HUES48 (cell line): Measurements from ENCODE around the gene TMEM236.

Experiments
- H3K27ac ChIP-seq: one replicate; pipeline ENCODE4 v1.7.0; 2013; ENCODE audit warnings: low read depth, low read length, inconsistent platforms
- H3K27me3 ChIP-seq: 2 replicates; pipeline ENCODE4 v1.6.1; 2013; ENCODE audit warnings: mild to moderate bottlenecking, low read length; ENCODE audit not compliant: control insufficient read depth, insufficient read depth
- H3K36me3 ChIP-seq: 2 replicates; pipeline ENCODE4 v1.6.1; 2013; ENCODE audit warnings: low read length; ENCODE audit not compliant: control insufficient read depth, insufficient read depth
- H3K4me1 ChIP-seq: 2 replicates; pipeline ENCODE4 v1.6.1; 2013; ENCODE audit warnings: mild to moderate bottlenecking, low read length; ENCODE audit not compliant: control insufficient read depth, insufficient read depth
- H3K4me3 ChIP-seq: 2 replicates; pipeline ENCODE4 v1.5.1; 2013; ENCODE audit warnings: mild to moderate bottlenecking, low read depth, low read length
- H3K9ac ChIP-seq: 2 replicates; pipeline ENCODE4 v1.6.1; 2013; ENCODE audit warnings: mild to moderate bottlenecking, low read depth, low read length, moderate library complexity
- H3K9me3 ChIP-seq: 2 replicates; pipeline ENCODE4 v1.6.1; 2013; ENCODE audit warnings: low read length; ENCODE audit not compliant: control insufficient read depth, insufficient read depth

Gene TMEM236

DNA sequence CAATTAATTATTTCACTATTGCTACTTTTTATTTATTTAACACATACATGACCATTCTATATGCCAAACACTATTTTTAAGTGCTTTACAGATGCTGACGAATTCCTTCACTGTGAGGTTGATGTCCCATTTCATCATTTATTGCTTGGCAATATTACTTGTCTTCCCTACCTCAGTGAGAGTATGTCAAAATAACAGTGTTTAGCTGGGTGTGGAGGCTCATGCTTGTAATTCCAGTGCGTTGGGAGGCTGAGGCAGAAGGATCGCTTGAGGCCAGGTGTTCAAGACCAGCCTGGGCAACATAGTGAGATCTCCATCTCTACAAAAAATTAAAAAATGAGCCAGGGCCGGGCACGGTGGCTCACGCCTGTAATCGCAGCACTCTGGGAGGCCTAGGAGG is 37.4 kb downstream of the TMEM236 start:
- Histone ChIP-seq H3K4me1 (peaks cover 7% of the 10 kb centered on the region), H3K9me3 (no peaks in the 10 kb centered on the region), H3K9ac (no peak overlapping the region), H3K27ac (no peak overlapping the region), H3K27me3 (no peaks in the 10 kb centered on the region), H3K4me3 (no peak overlapping the region), H3K36me3 (no peaks in the 10 kb centered on the region)

DNA sequence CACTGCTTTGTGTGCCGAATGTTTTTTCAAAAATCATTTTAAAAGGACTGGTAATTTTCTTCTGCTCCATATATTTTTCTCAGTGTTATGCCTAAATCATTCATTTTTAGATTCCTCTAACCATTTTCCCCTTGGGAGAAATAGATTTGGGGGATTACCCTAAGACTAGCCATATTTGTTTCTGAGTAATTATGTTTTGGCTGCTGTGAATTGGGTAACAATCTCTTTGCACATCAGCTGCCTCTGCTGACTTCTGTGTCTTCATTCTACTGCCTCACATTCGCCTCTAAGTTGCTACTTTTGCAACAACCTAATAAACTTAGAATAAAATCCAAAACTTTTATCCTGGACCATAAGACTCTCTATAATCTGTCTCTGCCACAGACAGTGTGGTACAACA is 38.6 kb downstream of the TMEM236 start:
- Histone ChIP-seq H3K9ac (no peak overlapping the region), H3K36me3 (no peaks in the 10 kb centered on the region), H3K27me3 (no peaks in the 10 kb centered on the region), H3K9me3 (no peaks in the 10 kb centered on the region), H3K27ac (no peak overlapping the region), H3K4me1 (peaks cover 7% of the 10 kb centered on the region), H3K4me3 (no peak overlapping the region)

DNA sequence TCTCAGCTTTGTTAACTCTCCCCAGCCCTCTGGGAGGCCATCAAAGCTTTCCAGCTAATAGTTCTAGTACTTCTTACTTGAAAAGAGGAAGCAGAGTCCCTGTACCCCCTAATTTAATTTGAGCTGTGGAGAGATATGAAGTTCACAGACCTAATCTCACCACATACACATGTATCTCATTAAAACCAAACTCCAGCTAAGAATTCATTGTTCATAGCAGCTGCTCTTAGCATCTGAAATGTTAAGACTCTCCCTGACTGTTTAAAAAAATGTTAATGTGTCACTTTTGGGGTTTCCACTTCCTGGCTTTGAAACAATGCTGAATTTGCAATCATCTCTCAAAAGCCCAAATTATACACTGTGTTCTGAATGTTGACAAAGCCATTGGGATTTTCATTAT is 41.0 kb downstream of the TMEM236 start:
- Histone ChIP-seq H3K27ac (no peak overlapping the region), H3K27me3 (no peaks in the 10 kb centered on the region), H3K36me3 (no peaks in the 10 kb centered on the region), H3K4me3 (no peak overlapping the region), H3K4me1 (no peaks in the 10 kb centered on the region), H3K9ac (no peak overlapping the region), H3K9me3 (peaks cover 4% of the 10 kb centered on the region)

DNA sequence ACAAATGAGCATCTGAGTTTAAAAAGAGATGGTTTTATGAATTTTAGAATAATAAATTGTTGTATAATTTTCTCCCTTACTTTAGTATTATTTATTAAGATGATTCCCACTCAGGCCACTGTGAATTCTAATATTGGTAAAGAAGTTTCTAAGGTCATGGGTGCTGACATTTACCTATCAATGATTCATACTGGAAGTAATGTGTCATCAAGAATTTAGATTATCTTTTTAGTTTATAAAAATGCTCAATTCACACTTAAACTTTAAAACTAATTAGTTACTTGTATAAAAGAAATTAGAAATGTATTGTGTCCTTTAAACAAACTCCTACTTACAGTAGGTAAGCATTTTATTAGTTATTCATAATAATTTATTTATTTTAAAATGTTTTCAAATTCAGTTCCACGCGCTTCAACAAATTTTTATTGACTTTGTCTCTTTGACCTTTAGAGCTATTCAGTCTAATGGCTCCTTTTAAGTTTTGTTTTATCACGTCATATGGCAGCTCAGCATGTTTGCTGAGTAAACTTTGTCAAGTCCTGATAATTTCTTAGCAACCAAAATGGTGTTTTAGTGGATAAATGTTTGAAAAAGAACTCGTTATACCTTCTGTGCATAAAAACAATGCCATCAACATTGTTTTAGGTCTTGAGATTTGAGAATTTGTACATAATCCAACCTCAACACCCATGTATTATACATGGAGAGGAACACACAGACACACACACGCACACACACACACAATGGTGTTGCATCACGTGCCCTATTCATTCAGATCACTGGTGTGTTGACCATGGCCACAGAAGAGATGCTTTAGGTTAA is 42.0 kb downstream of the TMEM236 start:
- H3K4me3 ChIP-seq: no peak overlapping the region
- H3K27me3 ChIP-seq: no peaks in the 10 kb centered on the region
- H3K9ac ChIP-seq: no peak overlapping the region

DNA sequence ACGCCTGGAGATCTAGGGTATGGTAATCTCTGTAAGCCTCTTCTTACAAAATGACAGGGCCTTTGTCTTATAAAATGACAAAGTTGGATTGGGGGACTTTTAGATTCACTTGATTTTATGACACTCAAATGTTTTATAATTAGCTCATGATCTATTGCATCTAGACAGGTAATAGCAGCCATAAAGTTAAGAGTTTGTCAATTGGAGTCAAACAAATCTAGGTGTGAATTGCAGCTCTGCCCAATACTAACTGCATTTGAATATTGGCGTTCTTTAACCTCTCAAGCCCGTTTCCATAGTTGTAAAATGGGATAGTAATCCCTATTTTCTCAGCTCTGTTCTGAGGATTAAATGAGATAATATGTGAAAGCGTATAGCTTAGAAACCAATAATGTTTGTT is 43.1 kb downstream of the TMEM236 start:
- Histone ChIP-seq H3K9ac (no peak overlapping the region), H3K36me3 (no peaks in the 10 kb centered on the region), H3K4me3 (no peak overlapping the region), H3K27ac (no peak overlapping the region), H3K27me3 (no peaks in the 10 kb centered on the region), H3K4me1 (no peaks in the 10 kb centered on the region), H3K9me3 (peaks cover 4% of the 10 kb centered on the region)

More for the DNA sequence above, 42.0 kb downstream of the TMEM236 start:
- peaks cover 4% of the 10 kb centered on the region for H3K9me3 ChIP-seq
- H3K4me1 ChIP-seq: no peaks in the 10 kb centered on the region
- peak overlapping the region; percentile 64 for H3K27ac ChIP-seq
- no peaks in the 10 kb centered on the region for H3K36me3 ChIP-seq

DNA sequence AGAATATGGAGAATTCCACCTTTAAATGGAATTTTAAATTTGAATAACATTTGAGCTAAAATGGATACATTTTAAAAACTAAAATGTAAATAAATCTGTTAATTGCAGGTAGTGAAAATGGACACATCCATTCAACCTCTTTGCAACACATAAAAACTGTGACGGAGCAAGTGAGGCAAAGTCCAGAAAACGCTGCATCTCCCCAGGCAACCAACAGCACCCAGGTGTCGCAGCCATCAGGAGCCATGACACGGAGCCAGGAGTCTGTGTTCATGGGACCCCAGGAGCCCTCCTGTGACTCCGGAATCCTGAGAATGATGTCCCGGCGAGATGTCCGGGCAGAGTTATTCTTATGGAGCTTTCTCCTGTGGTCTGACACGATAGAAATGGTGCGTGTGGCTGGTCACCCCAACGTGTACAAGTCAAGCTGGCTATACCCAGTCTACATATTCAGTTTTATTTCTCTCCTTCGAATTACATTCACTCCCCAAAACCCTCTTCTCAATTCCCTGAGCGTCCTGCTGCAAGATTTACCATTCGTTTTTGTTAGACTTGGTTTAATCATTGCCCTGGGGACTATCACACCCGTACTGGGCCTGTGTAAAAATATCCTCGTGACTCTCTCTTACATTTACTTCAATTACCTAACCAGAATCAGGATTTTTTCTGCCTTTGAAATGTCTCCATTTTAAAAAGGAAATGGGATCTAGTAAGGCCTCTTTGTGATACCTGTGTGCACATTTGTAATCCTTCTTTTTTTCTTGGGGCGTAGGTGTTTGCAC is 44.0 kb downstream of the TMEM236 start:
- H3K4me3 ChIP-seq: no peak overlapping the region
- H3K9me3 ChIP-seq: peaks cover 4% of the 10 kb centered on the region
- H3K27me3 ChIP-seq: no peaks in the 10 kb centered on the region
- H3K9ac ChIP-seq: no peak overlapping the region
- H3K4me1 ChIP-seq: no peaks in the 10 kb centered on the region
- no peaks in the 10 kb centered on the region for H3K36me3 ChIP-seq
- no peak overlapping the region for H3K27ac ChIP-seq

DNA sequence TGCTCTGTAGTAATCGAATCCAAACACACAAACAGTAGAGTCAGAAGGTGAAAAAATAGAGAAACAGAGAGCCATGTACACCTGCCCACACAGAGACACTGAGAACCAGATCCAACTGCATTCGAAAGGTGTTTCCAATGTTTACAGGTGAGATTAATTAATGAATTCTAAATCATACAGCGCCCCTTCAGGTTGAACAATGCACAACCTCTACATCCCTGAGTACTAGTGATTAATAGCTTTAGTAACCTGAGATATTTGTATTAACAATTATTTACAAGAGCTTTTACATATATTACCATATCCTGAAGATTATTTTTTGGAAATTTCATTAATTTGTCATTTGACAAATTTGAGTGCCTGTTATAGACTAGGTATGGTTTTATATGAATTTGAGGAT is 49.5 kb downstream of the TMEM236 start:
- Histone ChIP-seq H3K36me3 (no peaks in the 10 kb centered on the region), H3K4me1 (peaks cover 7% of the 10 kb centered on the region), H3K9ac (no peak overlapping the region), H3K27ac (no peak overlapping the region), H3K9me3 (peaks cover 4% of the 10 kb centered on the region), H3K27me3 (no peaks in the 10 kb centered on the region), H3K4me3 (no peak overlapping the region)

DNA sequence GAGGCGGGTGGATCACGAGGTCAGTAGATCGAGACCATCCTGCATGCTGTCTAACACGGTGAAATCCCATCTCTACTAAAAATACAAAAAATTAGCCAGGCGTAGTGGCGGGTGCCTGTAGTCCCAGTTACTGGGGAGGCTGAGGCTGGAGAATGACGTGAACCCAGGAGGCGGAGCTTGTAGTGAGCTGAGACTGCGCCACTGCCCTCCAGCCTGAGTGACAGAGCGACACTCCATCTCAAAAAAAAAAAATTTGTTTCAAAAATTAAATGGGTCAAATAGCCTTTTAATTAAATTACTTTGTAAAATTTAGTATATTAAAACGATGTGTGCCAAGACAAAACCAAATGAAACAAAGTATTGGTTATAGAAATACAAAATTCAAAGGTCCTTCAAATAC is 50.3 kb downstream of the TMEM236 start:
- H3K9me3 ChIP-seq: no peaks in the 10 kb centered on the region; the same call in 1 of the 2 replicates
- H3K9ac ChIP-seq: no peak overlapping the region
- no peaks in the 10 kb centered on the region for H3K27me3 ChIP-seq
- H3K36me3 ChIP-seq: no peaks in the 10 kb centered on the region
- H3K27ac ChIP-seq: no peak overlapping the region
- H3K4me3 ChIP-seq: no peak overlapping the region
- H3K4me1 ChIP-seq: peaks cover 7% of the 10 kb centered on the region

DNA sequence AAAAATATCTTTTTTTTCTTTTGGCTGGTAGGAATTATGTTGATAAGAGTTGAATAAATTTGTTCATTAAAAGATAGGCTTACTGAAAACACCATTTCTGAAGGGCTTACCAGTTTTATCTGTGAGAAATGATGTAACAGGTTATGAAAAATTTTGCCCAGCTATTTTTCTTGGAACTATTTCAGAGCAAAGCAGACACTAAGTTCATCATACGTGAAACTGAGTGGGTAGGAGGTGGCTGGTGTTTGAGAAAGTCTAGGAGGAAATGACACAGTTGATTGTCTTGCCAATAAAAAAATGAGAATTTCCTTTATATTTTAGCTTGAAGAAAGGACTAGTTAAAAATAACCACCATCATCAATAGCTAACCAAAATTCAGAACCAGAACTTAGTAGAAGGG is 51.0 kb downstream of the TMEM236 start:
- no peaks in the 10 kb centered on the region for H3K36me3 ChIP-seq
- H3K4me1 ChIP-seq: peaks cover 7% of the 10 kb centered on the region
- H3K9me3 ChIP-seq: no peaks in the 10 kb centered on the region
- H3K27me3 ChIP-seq: no peaks in the 10 kb centered on the region
- no peak overlapping the region for H3K9ac ChIP-seq
- no peak overlapping the region for H3K27ac ChIP-seq
- H3K4me3 ChIP-seq: no peak overlapping the region

DNA sequence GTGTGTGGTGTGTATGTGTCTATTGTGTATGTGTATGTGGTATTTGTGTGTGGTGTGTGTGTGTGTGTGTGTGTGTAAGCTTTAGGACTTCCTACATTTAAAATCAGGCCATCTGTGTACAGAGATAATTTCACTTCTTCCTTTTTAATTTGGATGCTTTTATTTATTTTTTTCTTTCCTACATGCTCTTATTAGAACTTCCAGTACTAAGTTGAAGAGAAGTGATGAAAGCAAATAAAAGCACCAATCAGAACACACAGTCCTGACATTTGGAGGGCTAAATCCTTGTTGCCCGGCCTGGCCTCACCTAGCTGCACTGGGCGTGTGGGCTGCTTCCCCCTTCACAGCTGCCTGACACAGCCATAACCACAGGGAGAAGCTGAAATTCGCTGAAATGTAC is 53.3 kb downstream of the TMEM236 start:
- Histone ChIP-seq H3K27ac (no peak overlapping the region), H3K9ac (no peak overlapping the region), H3K4me3 (no peak overlapping the region), H3K4me1 (peaks cover 7% of the 10 kb centered on the region), H3K36me3 (no peaks in the 10 kb centered on the region), H3K27me3 (no peaks in the 10 kb centered on the region), H3K9me3 (no peaks in the 10 kb centered on the region)

DNA sequence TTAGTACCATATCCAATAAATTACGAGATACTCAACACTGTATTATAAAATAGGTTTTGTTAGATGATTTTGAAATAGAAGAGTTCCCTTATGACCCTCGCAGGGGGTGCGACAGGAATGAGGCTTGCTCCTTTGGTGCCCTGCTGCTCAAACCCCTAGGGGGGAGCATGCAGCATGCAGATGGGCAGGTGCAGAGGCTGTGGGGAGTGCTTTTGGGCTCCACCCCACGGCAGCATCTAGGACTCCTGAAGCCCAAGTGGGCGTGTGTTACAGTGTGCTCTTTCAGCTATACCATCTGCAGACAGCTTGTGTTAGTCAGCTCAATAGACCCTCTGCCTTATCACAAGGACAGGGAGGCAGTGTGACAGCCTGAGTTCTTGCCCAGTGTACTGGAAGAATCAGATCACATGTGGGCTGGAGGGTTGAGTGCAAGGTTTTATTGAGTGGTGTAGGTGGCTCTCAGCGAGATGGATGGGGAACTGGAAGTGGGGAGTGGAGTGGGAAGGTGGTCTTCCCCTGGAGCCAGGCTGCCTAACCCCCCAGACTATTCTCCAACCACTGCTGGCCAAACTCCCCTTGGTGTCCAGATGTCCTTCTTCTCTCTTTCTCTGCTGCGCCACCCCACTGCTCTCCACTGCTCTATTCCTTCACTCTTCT is 54.0 kb downstream of the TMEM236 start:
- no peak overlapping the region for H3K9ac ChIP-seq
- no peak overlapping the region for H3K27ac ChIP-seq
- no peaks in the 10 kb centered on the region for H3K36me3 ChIP-seq
- no peaks in the 10 kb centered on the region for H3K9me3 ChIP-seq
- H3K4me3 ChIP-seq: no peak overlapping the region
- H3K4me1 ChIP-seq: peaks cover 7% of the 10 kb centered on the region
- H3K27me3 ChIP-seq: no peaks in the 10 kb centered on the region
